CD14-positive monocyte (primary cell): Measurements from ENCODE around the gene MBD3. TPM values are rescaled to one million over a fixed set of nuclear protein-coding genes. Genes with fewer than 3 reads are reported as not detected.

Experiments
- DNase-seq, 3 donors: peaks; one replicate each; pipeline ENCODE4 v3.0.0-alpha.2; 2011 to 2022
- H2AFZ ChIP-seq: 2 replicates; pipeline ENCODE4 v1.6.0; 2012; ENCODE audit warnings: mild to moderate bottlenecking, low read depth, low read length, inconsistent platforms; ENCODE audit not compliant: insufficient read depth, poor library complexity, severe bottlenecking
- H3K27ac ChIP-seq, 2 donors: 1 replicate in 1 of 2; 2 replicates in 1 of 2; pipeline ENCODE4 v1.5.1; 2012 to 2013; ENCODE audit warnings: low read length in 2 of 2, control low read depth in 1 of 2, inconsistent platforms in 1 of 2, low read depth in 1 of 2, mild to moderate bottlenecking in 1 of 2
- H3K27me3 ChIP-seq, 2 donors: one replicate each; pipeline versions ENCODE4 v1.6.0 to v1.6.1; 2011 to 2013; ENCODE audit warnings: low read length in 2 of 2; ENCODE audit not compliant: control insufficient read depth in 2 of 2, insufficient read depth in 2 of 2
- H3K36me3 ChIP-seq, 2 donors: replicated peaks in 1 of 2; 1 replicate in 1 of 2; 2 replicates in 1 of 2; pipeline versions ENCODE4 v1.5.1 to v1.6.1; 2012 to 2013; ENCODE audit warnings: low read length in 2 of 2, control low read depth in 1 of 2, inconsistent platforms in 1 of 2, mild to moderate bottlenecking in 1 of 2; ENCODE audit not compliant: insufficient read depth in 2 of 2, control insufficient read depth in 1 of 2
- H3K4me1 ChIP-seq, 2 donors: 1 replicate in 1 of 2; 2 replicates in 1 of 2; pipeline versions ENCODE4 v1.5.1 to v1.6.1; 2012 to 2013; ENCODE audit warnings: low read length in 2 of 2, control low read depth in 1 of 2, inconsistent platforms in 1 of 2, mild to moderate bottlenecking in 1 of 2, moderate library complexity in 1 of 2; ENCODE audit not compliant: insufficient read depth in 2 of 2, control insufficient read depth in 1 of 2
- H3K4me2 ChIP-seq: replicated peaks from 2 replicates; pipeline ENCODE3; 2012; ENCODE audit warnings: low read length, moderate library complexity, mild to moderate bottlenecking; ENCODE audit not compliant: poor library complexity, severe bottlenecking; ENCODE audit errors: extremely low read depth
- H3K4me3 ChIP-seq, 3 experiments: fragments of 200-600 bp in 1 of 3; sonication (generic) in 1 of 3; replicated peaks in 1 of 3; 1 replicate in 2 of 3; 2 replicates in 1 of 3; pipeline ENCODE4 v1.5.1; 2011 to 2013; ENCODE audit warnings: low read length in 3 of 3, mild to moderate bottlenecking in 3 of 3, control low read depth in 2 of 3, low read depth in 2 of 3, inconsistent platforms in 1 of 3, moderate library complexity in 1 of 3
- H3K79me2 ChIP-seq: 2 replicates; pipeline ENCODE4 v1.6.0; 2012; ENCODE audit warnings: mild to moderate bottlenecking, control low read depth, inconsistent platforms, low read length, moderate library complexity; ENCODE audit not compliant: insufficient read depth
- H3K9ac ChIP-seq: 2 replicates; pipeline ENCODE4 v1.6.0; 2017; ENCODE audit warnings: low read length, mild to moderate bottlenecking; ENCODE audit not compliant: insufficient read depth, poor library complexity, severe bottlenecking
- H3K9me3 ChIP-seq, 2 donors: replicated peaks in 1 of 2; 1 replicate in 1 of 2; 2 replicates in 1 of 2; pipeline versions ENCODE4 v1.5.1 to v1.6.1; 2012 to 2013; ENCODE audit warnings: low read length in 2 of 2, control low read depth in 1 of 2; ENCODE audit not compliant: control insufficient read depth in 1 of 2, insufficient read depth in 1 of 2
- H4K20me1 ChIP-seq: 2 replicates; pipeline ENCODE4 v1.6.0; 2012; ENCODE audit warnings: mild to moderate bottlenecking, low read length, control low read depth, moderate library complexity; ENCODE audit not compliant: insufficient read depth
- H3K27ac Mint-ChIP-seq, 7 donors: one replicate each; pipeline ENCODE4 v1.8.0; 2020; ENCODE audit warnings: mild to moderate bottlenecking in 7 of 7, mixed read lengths in 7 of 7, moderate library complexity in 6 of 7, inconsistent platforms in 2 of 7
- H3K27me3 Mint-ChIP-seq, 3 donors: one replicate each; pipeline ENCODE4 v1.8.0; 2021 to 2022; ENCODE audit warnings: low read depth in 3 of 3, mild to moderate bottlenecking in 3 of 3, mixed read lengths in 3 of 3, moderate library complexity in 3 of 3, inconsistent platforms in 1 of 3
- H3K36me3 Mint-ChIP-seq, 2 donors: one replicate each; pipeline ENCODE4 v1.8.0; 2020; ENCODE audit warnings: mixed read lengths in 2 of 2, inconsistent platforms in 1 of 2, mild to moderate bottlenecking in 1 of 2
- H3K4me1 Mint-ChIP-seq: one replicate; pipeline ENCODE4 v1.8.0; 2020; ENCODE audit warnings: mild to moderate bottlenecking, mixed read lengths
- H3K4me3 Mint-ChIP-seq, 2 donors: one replicate each; pipeline ENCODE4 v1.8.0; 2020; ENCODE audit warnings: mild to moderate bottlenecking in 2 of 2, mixed read lengths in 2 of 2, moderate library complexity in 1 of 2
- H3K9me3 Mint-ChIP-seq, 7 donors: one replicate each; pipeline ENCODE4 v1.8.0; 2020 to 2022; ENCODE audit warnings: mixed read lengths in 7 of 7, mild to moderate bottlenecking in 6 of 7, moderate library complexity in 6 of 7, inconsistent platforms in 2 of 7
- CTCF ChIP-seq: fragments of 200-600 bp; IDR thresholded peaks from one replicate; pipeline ENCODE4 v1.8.0; 2022; ENCODE audit warnings: antibody characterized with exemption, mild to moderate bottlenecking
- WGBS: methylation state at CpG from one replicate; pipeline ENCODE4 v1.1.5; 2013; ENCODE audit warnings: missing lambda C conversion rate; ENCODE audit not compliant: insufficient coverage; 5-methylcytosine and 5-hydroxymethylcytosine counted together
- intact Hi-C, 2 donors: fragments of 100-400 bp; cut with micrococcal nuclease; formaldehyde crosslinking; loops; one replicate each; pipeline versions ENCODE4 v1.15.0 to v1.15.1; 2023
- polyA plus RNA-seq, 3 donors: library from polyadenylated mRNA; depleted of rRNA in 1 of 3; unstranded in 2 of 3; stranded (reverse) in 1 of 3; fragments of 300-500 nt in 2 of 3; fragments of >200 nt in 1 of 3; fragmentation: Illumina TruSeq in 2 of 3; gene quantifications; 1 replicate in 2 of 3; 2 replicates in 1 of 3; pipeline ENCODE4 v1.2.3, GENCODE V29; 2012 to 2021

Gene MBD3
- polyA plus RNA-seq, 3 donors = 2.6 to 35.3 (median 4.9) TPM

- H3K79me2 ChIP-seq = peaks cover 63% of the 10 kb centered on the region
- peak overlapping the region in 2 of 7 donors; percentile 54 to 58 for H3K27ac Mint-ChIP-seq
- peaks cover 25 to 35% of the 10 kb centered on the region in 2 donors for H3K4me1 ChIP-seq
- H3K4me3 ChIP-seq = no peak overlapping the region
- no peak overlapping the region for H3K4me2 ChIP-seq
- H3K4me1 Mint-ChIP-seq = peaks cover 31% of the 10 kb centered on the region
- H3K9me3 Mint-ChIP-seq = no peaks in the 10 kb centered on the region
- H3K27me3 Mint-ChIP-seq = no peaks in the 10 kb centered on the region
- WGBS = 97% methylated on average over 12 of the region's 14 CpGs
- no peak for TF ChIP-seq CTCF
- no peak overlapping the region for H3K9ac ChIP-seq
- H3K4me3 Mint-ChIP-seq = no peak overlapping the region
- peaks cover 30 to 46% of the 10 kb centered on the region in 2 donors for H3K36me3 ChIP-seq
- H2AFZ ChIP-seq = no peak overlapping the region
- H4K20me1 ChIP-seq = peaks cover 80% of the 10 kb centered on the region
- no peak overlapping the region for H3K27ac ChIP-seq
- no peaks in the 10 kb centered on the region for H3K9me3 ChIP-seq
- intact Hi-C loops = no loop called here
- no peaks in the 10 kb centered on the region for H3K27me3 ChIP-seq
- peaks cover 29 to 52% of the 10 kb centered on the region in 2 donors for H3K36me3 Mint-ChIP-seq
- no peak for DNase-seq
Measured at GRCh38 chr19:1601613-1602064, 9.0 kb upstream of the MBD3 start.

GRCh38 chr19:1599460-1599846 lies 6.8 kb upstream of the MBD3 start:
- Histone ChIP-seq H3K9me3 (no peaks in the 10 kb centered on the region), H2AFZ (no peak overlapping the region), H3K4me1 (peaks cover 13 to 17% of the 10 kb centered on the region in 2 donors), H3K9ac (no peak overlapping the region), H3K79me2 (peaks cover 55% of the 10 kb centered on the region), H3K27me3 (no peaks in the 10 kb centered on the region), H3K4me3 (no peak overlapping the region), H3K27ac (no peak overlapping the region), H3K36me3 (peaks cover 34 to 49% of the 10 kb centered on the region in 2 donors), H3K4me2 (no peak overlapping the region), H4K20me1 (peaks cover 74% of the 10 kb centered on the region)
- no peak overlapping the region for H3K4me3 Mint-ChIP-seq
- TF ChIP-seq CTCF = no peak
- peaks cover 17% of the 10 kb centered on the region for H3K4me1 Mint-ChIP-seq
- intact Hi-C loops = no loop called here
- H3K27me3 Mint-ChIP-seq = no peaks in the 10 kb centered on the region
- peaks cover 36 to 71% of the 10 kb centered on the region in 2 donors for H3K36me3 Mint-ChIP-seq
- no peak overlapping the region for H3K27ac Mint-ChIP-seq
- H3K9me3 Mint-ChIP-seq = no peaks in the 10 kb centered on the region
- WGBS = 100% methylated on average over 10 of the region's 15 CpGs
- DNase-seq = no peak
